ENCODE results near the gene UBN1.

DNA sequence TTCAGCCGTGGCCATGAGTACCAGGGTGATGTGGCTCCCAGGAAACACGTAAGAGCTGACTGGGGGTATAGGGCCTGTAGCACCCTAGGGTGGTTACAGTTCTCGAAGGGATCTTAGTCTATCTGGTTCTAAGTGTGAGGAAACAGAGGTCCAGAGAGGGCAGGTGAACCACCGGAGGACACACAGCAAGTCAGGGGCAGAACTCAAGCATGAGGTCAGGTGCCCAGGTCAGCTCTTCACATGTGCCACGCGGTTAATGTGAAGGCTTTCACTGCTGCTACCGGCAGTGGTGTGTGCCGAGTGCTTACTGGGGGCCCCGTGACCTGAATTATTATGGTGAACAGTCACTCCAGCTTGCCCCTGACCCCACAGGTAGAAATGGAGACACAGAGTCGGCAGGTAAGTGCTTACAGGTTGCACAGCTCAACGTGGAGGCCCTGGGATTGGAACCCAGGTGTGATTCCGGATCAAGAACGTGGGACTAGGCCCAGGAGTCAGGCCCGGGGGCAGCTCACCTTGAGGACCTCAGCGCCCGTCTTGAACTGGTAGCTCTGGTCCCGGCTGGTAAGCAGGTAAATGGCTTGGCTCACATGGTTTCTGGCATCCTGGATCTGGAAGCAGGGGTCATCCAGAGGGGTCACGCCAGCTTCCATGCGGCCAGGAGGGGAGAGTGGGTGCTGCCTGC lies 48.0 kb upstream of the UBN1 start:
- TF ChIP-seq POLR2A (IDR thresholded peaks at IDR 0.05; ENCODE audit: low read depth, low read length): no peak
- no peak for TF ChIP-seq SUPT20H (IDR thresholded peaks at IDR 0.05; ENCODE audit: borderline replicate concordance, control insufficient read depth, low read depth, low read length)
